K562 (cell line): Measurements from ENCODE around the gene DSCAM. TPM values are rescaled to one million over a fixed set of nuclear protein-coding genes. Genes with fewer than 3 reads are reported as not detected.

ENCODE experiments used
- ATAC-seq: fragments of 200-7000 bp; cut with Tn5 transposase; 3 replicates; pipeline ENCODE4 v1.9.1; 2020; ENCODE audit warnings: moderate library complexity
- BruUV-seq: library from RNA; stranded (reverse); fragments of 400-500 nt; replicated peaks from 2 replicates; lab custom pipeline; 2021; lab: Mats Ljungman, UMichigan
- CTCF ChIA-PET: fragments of 300-600 bp; formaldehyde crosslinking; extraction: SDS; loops from one replicate; lab custom pipeline; 2021; ENCODE audit warnings: low intra/inter-chr PET ratio; lab: Yijun Ruan, JAX
- POLR2A ChIA-PET: fragments of 300-600, 350-650 bp; sonication (Branson Sonifier 250); formaldehyde crosslinking; extraction: SDS; loops from one replicate; lab custom pipeline; 2021; ENCODE audit warnings: antibody characterized with exemption, inconsistent platforms; lab: Yijun Ruan, JAX
- DNase-seq, 4 experiments: peaks; one replicate each; pipeline versions ENCODE4 v3.0.0 to v3.0.0-alpha.2; 2011 to 2018; ENCODE audit warnings: low spot score in 3 of 4, mixed read lengths in 3 of 4; ENCODE audit errors: extremely low read depth in 1 of 4
- FAIRE-seq: peaks from 2 replicates; lab custom pipeline; 2011; peaks lifted over from hg19 to GRCh38; lab: Jason Lieb, UNC
- H2AFZ ChIP-seq: 2 replicates; pipeline ENCODE4 v1.6.0; 2011; ENCODE audit warnings: low read depth, low read length, control low read depth, inconsistent platforms
- H3K27ac ChIP-seq: fragments of 200-600 bp; 3 replicates; pipeline ENCODE4 v1.8.0; 2011; ENCODE audit warnings: low read depth, mild to moderate bottlenecking, control low read depth, inconsistent platforms, low read length, moderate library complexity, mixed read lengths; ENCODE audit errors: extremely low read depth
- H3K27me3 ChIP-seq, 2 experiments: fragments of 300-600 bp in 1 of 2; 2 replicates in 1 of 2; 3 replicates in 1 of 2; pipeline versions ENCODE4 v1.6.0 to v1.8.0; 2011; ENCODE audit warnings: inconsistent platforms in 2 of 2, low read length in 2 of 2, mild to moderate bottlenecking in 1 of 2, mixed read lengths in 1 of 2, moderate library complexity in 1 of 2; ENCODE audit not compliant: control insufficient read depth in 2 of 2, insufficient read depth in 2 of 2
- H3K36me3 ChIP-seq: fragments of 300-600 bp; 3 replicates; pipeline ENCODE4 v1.8.0; 2011; ENCODE audit warnings: mild to moderate bottlenecking, low read length, inconsistent platforms; ENCODE audit not compliant: control insufficient read depth, insufficient read depth
- H3K4me1 ChIP-seq, 2 experiments: fragments of 200-600 bp in 1 of 2; replicated peaks in 1 of 2; 2 replicates in 1 of 2; 3 replicates in 1 of 2; pipeline versions ENCODE4 v1.5.1 to v1.8.0; 2011; ENCODE audit warnings: inconsistent platforms in 2 of 2, low read length in 2 of 2, mild to moderate bottlenecking in 1 of 2, mixed read lengths in 1 of 2, moderate library complexity in 1 of 2; ENCODE audit not compliant: control insufficient read depth in 2 of 2, insufficient read depth in 2 of 2
- H3K4me2 ChIP-seq: 2 replicates; pipeline ENCODE4 v1.6.1; 2011; ENCODE audit warnings: low read length, control low read depth, inconsistent platforms, mixed read lengths; ENCODE audit not compliant: insufficient read depth
- H3K4me3 ChIP-seq: fragments of 200-600 bp; sonication (generic), shearing (Covaris generic); 2 replicates; pipeline ENCODE4 v1.5.1; 2016; ENCODE audit warnings: control low read depth, inconsistent platforms
- H3K79me2 ChIP-seq: fragments of 200-600 bp; 3 replicates; pipeline ENCODE4 v1.8.0; 2011; ENCODE audit warnings: low read length, inconsistent platforms; ENCODE audit not compliant: control insufficient read depth, insufficient read depth
- H3K9ac ChIP-seq, 2 experiments: 2 replicates each; pipeline versions ENCODE4 v1.6.0 to v1.6.1; 2011; ENCODE audit warnings: low read depth in 2 of 2, low read length in 2 of 2, control low read depth in 1 of 2, inconsistent platforms in 1 of 2, mild to moderate bottlenecking in 1 of 2, mixed read lengths in 1 of 2; ENCODE audit not compliant: insufficient read depth in 1 of 2
- H3K9me1 ChIP-seq: one replicate; pipeline ENCODE4 v1.6.0; 2011; ENCODE audit warnings: inconsistent platforms, mild to moderate bottlenecking, low read length, moderate library complexity; ENCODE audit not compliant: control insufficient read depth, insufficient read depth
- H3K9me3 ChIP-seq: replicated peaks from 2 replicates; pipeline ENCODE4 v1.5.1; 2011; ENCODE audit warnings: low read depth, low read length, inconsistent platforms; ENCODE audit not compliant: control insufficient read depth, insufficient read depth
- H4K20me1 ChIP-seq: replicated peaks from 2 replicates; pipeline ENCODE4 v1.6.1; 2011; ENCODE audit warnings: low read length, inconsistent platforms, mixed read lengths; ENCODE audit not compliant: control insufficient read depth, insufficient read depth
- CBX8 ChIP-seq: fragments of 200-600 bp; sonication (generic); IDR thresholded peaks from 2 replicates; pipeline ENCODE4 v1.6.1; 2012; ENCODE audit warnings: borderline replicate concordance, mixed run types, low read depth, mild to moderate bottlenecking, moderate library complexity, mixed read lengths, low read length, control low read depth, inconsistent platforms; ENCODE audit not compliant: poor library complexity, severe bottlenecking; ENCODE audit errors: extremely low read depth
- CTCF ChIP-seq, 3 experiments: IDR thresholded peaks in 2 of 3; conservative IDR thresholded peaks in 1 of 3; 2 replicates each; pipeline ENCODE4 v1.5.1; 2011 to 2012; ENCODE audit warnings: low read length in 3 of 3, mild to moderate bottlenecking in 3 of 3, control low read depth in 2 of 3, improper control_type of control experiment in 1 of 3, inconsistent platforms in 1 of 3, low read depth in 1 of 3, mixed read lengths in 1 of 3, moderate library complexity in 1 of 3; ENCODE audit not compliant: insufficient read depth in 2 of 3
- DMBX1 ChIP-seq: fragments of 250-450 bp; sonication (Bioruptor Pico); IDR thresholded peaks from 2 replicates; pipeline ENCODE4 v1.8.0; 2022; ENCODE audit warnings: inconsistent platforms, mild to moderate bottlenecking, moderate library complexity, borderline replicate concordance
- EHMT2 ChIP-seq: fragments of 450-650 bp; IDR thresholded peaks from 2 replicates; pipeline ENCODE4 v1.6.1; 2018; ENCODE audit warnings: antibody characterized with exemption
- FOXJ2 ChIP-seq: fragments of 200-800 bp; sonication (Bioruptor generic); IDR thresholded peaks from 2 replicates; pipeline ENCODE4 v1.6.1; 2016; ENCODE audit warnings: missing genetic modification characterization, missing compliant biosample characterization
- MBD1 ChIP-seq: fragments of 250-450 bp; sonication (Bioruptor Pico); IDR thresholded peaks from 2 replicates; pipeline ENCODE4 v1.8.0; 2022; ENCODE audit warnings: inconsistent platforms
- MLX ChIP-seq, 2 experiments: fragments of 450-650 bp in 1 of 2; sonication (generic) in 1 of 2; formaldehyde crosslinking; conservative IDR thresholded peaks; 2 replicates each; pipeline versions ENCODE4 v1.4.0 to v1.8.1; 2020 to 2022; ENCODE audit warnings: mild to moderate bottlenecking in 1 of 2, missing genetic modification reagents in 1 of 2
- NCOA6 ChIP-seq: fragments of 450-650 bp; IDR thresholded peaks from 2 replicates; pipeline ENCODE4 v1.6.1; 2017; ENCODE audit warnings: mild to moderate bottlenecking
- NFIX ChIP-seq: fragments of 250-450 bp; sonication (Bioruptor Pico); IDR thresholded peaks from 2 replicates; pipeline ENCODE4 v1.4.0; 2020; ENCODE audit warnings: low read depth, mild to moderate bottlenecking, moderate library complexity
- PTRF ChIP-seq: fragments of 450-650 bp; IDR thresholded peaks from 2 replicates; pipeline ENCODE4 v1.6.1; 2016; ENCODE audit warnings: mild to moderate bottlenecking, missing genetic modification characterization, missing compliant biosample characterization
- SOX6 ChIP-seq: fragments of 450-650 bp; IDR thresholded peaks from 2 replicates; pipeline ENCODE4 v1.6.1; 2014; ENCODE audit warnings: mild to moderate bottlenecking
- TAF15 ChIP-seq: fragments of 200-400 bp; formaldehyde crosslinking; IDR thresholded peaks from 2 replicates; pipeline ENCODE4 v1.6.1; 2017; ENCODE audit warnings: mild to moderate bottlenecking, low read depth, low read length, moderate library complexity
- TAL1 ChIP-seq: fragments of 450-650 bp; IDR thresholded peaks from 2 replicates; pipeline ENCODE4 v1.6.1; 2016; ENCODE audit warnings: mild to moderate bottlenecking
- TCF15 ChIP-seq: fragments of 250-450 bp; sonication (Bioruptor Pico); IDR thresholded peaks from 2 replicates; pipeline ENCODE4 v1.8.0; 2022; ENCODE audit warnings: moderate library complexity, mild to moderate bottlenecking, inconsistent platforms
- USF2 ChIP-seq: sonication (generic); formaldehyde crosslinking; IDR thresholded peaks from 2 replicates; pipeline ENCODE4 v1.5.0; 2020; ENCODE audit warnings: missing genetic modification reagents
- ZC3H11A ChIP-seq: IDR thresholded peaks from 2 replicates; pipeline ENCODE4 v1.6.1; 2012; ENCODE audit warnings: low read depth, low read length, improper control_type of control experiment
- ZKSCAN3 ChIP-seq: fragments of 250-450 bp; sonication (Bioruptor Pico); IDR thresholded peaks from 2 replicates; pipeline ENCODE4 v1.4.0; 2020
- WGBS: fragments of 100-300 bp; shearing (Covaris generic); methylation state at CpG from one replicate; pipeline ENCODE4 v1.1.6; 2016; ENCODE audit warnings: low coverage, mixed read lengths; ENCODE audit not compliant: insufficient coverage; ENCODE audit errors: missing lambda C conversion rate; 5-methylcytosine and 5-hydroxymethylcytosine counted together
- in situ Hi-C: fragments of 300-500 bp; cut with MboI; formaldehyde crosslinking; loops from 4 replicates; pipeline ENCODE4 v1.15.0; 2018; ENCODE audit warnings: inconsistent platforms, mixed read lengths
- intact Hi-C: fragments of 100-400 bp; cut with micrococcal nuclease; formaldehyde crosslinking; loops from 2 replicates; pipeline ENCODE4 v1.14.2; 2022
- polyA plus RNA-seq, 8 experiments: library from polyadenylated mRNA; depleted of rRNA in 4 of 8; stranded (reverse) in 5 of 8; unstranded in 3 of 8; fragments of >200 nt; fragmentation: Nextera tagmentation in 2 of 8; fragmentation: Illumina TruSeq in 1 of 8; extraction: Ambion mirVana in 2 of 8; extraction: Trizol in 1 of 8; gene quantifications; 2 replicates each; pipeline versions ENCODE4 v1.2.1 to v1.2.3, GENCODE V29; 2011 to 2014; ENCODE audit warnings: inconsistent platforms in 1 of 8, missing spikeins in 1 of 8
- total RNA-seq, 7 experiments: library from RNA; depleted of rRNA in 6 of 7; stranded (reverse); fragments of >200 nt in 6 of 7; fragmentation: Illumina TruSeq in 2 of 7; extraction: Trizol in 2 of 7; gene quantifications; 2 replicates each; pipeline versions ENCODE4 v1.2.1 to v1.2.3, GENCODE V29; 2011 to 2021; ENCODE audit warnings: low replicate concordance in 1 of 7

DSCAM gene
- total and polyA plus RNA-seq, 9 of the 15 experiments (the other 6 are each of a cell fraction or from before 2014, with no cell fraction given): not detected

GRCh38 chr21:40074710-40075109, 772.2 kb downstream of the DSCAM start (continued):
- TF ChIP-seq FOXJ2 (no peak), MBD1 (CRISPR knock-in tag) (no peak), TAF15 (no peak), NCOA6 (no peak), ZKSCAN3 (no peak)

- no peaks in the 10 kb centered on the region for H4K20me1 ChIP-seq
- no TSS peak for BruUV-seq
- H3K9me1 ChIP-seq: no peaks in the 10 kb centered on the region
- H3K36me3 ChIP-seq: no peaks in the 10 kb centered on the region
- H2AFZ ChIP-seq: no peak overlapping the region
- no peaks in the 10 kb centered on the region for H3K9me3 ChIP-seq
- POLR2A ChIA-PET: no interaction called here
- no peak overlapping the region for H3K9ac ChIP-seq
- ATAC-seq (no peak), DNase-seq (no peak), FAIRE-seq (no peak)
- no peaks in the 10 kb centered on the region for H3K79me2 ChIP-seq
- H3K4me2 ChIP-seq: no peak overlapping the region
- intact Hi-C loops (no loop called here), in situ Hi-C loops (no loop called here)
- no peaks in the 10 kb centered on the region for H3K27me3 ChIP-seq
- no peak overlapping the region for H3K4me3 ChIP-seq
- no peak overlapping the region for H3K27ac ChIP-seq
- 1% methylated on average over 6 of the region's 6 CpGs for WGBS
- no peaks in the 10 kb centered on the region for H3K4me1 ChIP-seq
- CTCF ChIA-PET: no interaction called here
- TF ChIP-seq NFIX: no peak
- TF ChIP-seq ZC3H11A: no peak
- no peak for TF ChIP-seq EHMT2
- no peak for TF ChIP-seq USF2 (CRISPR knock-in tag)
- no peak for TF ChIP-seq TAL1
- no peak for TF ChIP-seq MLX (CRISPR knock-in tag; conservative IDR thresholded peaks at IDR 0.05)
- no peak for TF ChIP-seq TCF15 (CRISPR knock-in tag)
- TF ChIP-seq CBX8: no peak
- no peak for TF ChIP-seq DMBX1 (CRISPR knock-in tag)
- TF ChIP-seq PTRF (tag): no peak
- TF ChIP-seq SOX6: no peak
- no peak for TF ChIP-seq CTCF (IDR thresholded peaks at IDR 0.05 in 2 of 3, conservative IDR thresholded peaks at IDR 0.05 in 1 of 3; ENCODE audit: insufficient read depth in 2 of 3, low read depth in 1 of 3, low read length in 3 of 3)
Measured at GRCh38 chr21:40074198-40074597, 772.8 kb downstream of the DSCAM start.
